HEK293 (cell line): Measurements from ENCODE around the gene SPRED2.

Source experiments
- KLF16 ChIP-seq: fragments of 450-650 bp; formaldehyde crosslinking; IDR thresholded peaks from 2 replicates; pipeline ENCODE4 v1.5.1; 2017; ENCODE audit warnings: missing biosample characterization, missing genetic modification characterization
- SCRT2 ChIP-seq: fragments of 450-650 bp; formaldehyde crosslinking; IDR thresholded peaks from 2 replicates; pipeline ENCODE4 v1.5.1; 2016; ENCODE audit warnings: missing biosample characterization, missing genetic modification characterization
- YY1 ChIP-seq: fragments of 450-650 bp; formaldehyde crosslinking; IDR thresholded peaks from 2 replicates; pipeline ENCODE4 v1.5.1; 2018; ENCODE audit warnings: missing biosample characterization, missing genetic modification characterization
- ZBTB17 ChIP-seq: fragments of 450-650 bp; formaldehyde crosslinking; IDR thresholded peaks from 2 replicates; pipeline ENCODE4 v1.5.1; 2016; ENCODE audit warnings: missing biosample characterization, missing genetic modification characterization
- ZBTB48 ChIP-seq: fragments of 450-650 bp; formaldehyde crosslinking; IDR thresholded peaks from 2 replicates; pipeline ENCODE4 v1.5.1; 2016; ENCODE audit warnings: missing biosample characterization, missing genetic modification characterization
- ZFP41 ChIP-seq: fragments of 450-650 bp; formaldehyde crosslinking; IDR thresholded peaks from 2 replicates; pipeline ENCODE4 v1.5.1; 2016; ENCODE audit warnings: missing biosample characterization, missing genetic modification characterization, borderline replicate concordance
- ZNF549 ChIP-seq: fragments of 450-650 bp; IDR thresholded peaks from 2 replicates; pipeline ENCODE4 v1.5.1; 2018; ENCODE audit warnings: missing biosample characterization, missing genetic modification characterization, mild to moderate bottlenecking, inconsistent platforms, moderate library complexity
- ZNF629 ChIP-seq: fragments of 450-650 bp; formaldehyde crosslinking; IDR thresholded peaks from 2 replicates; pipeline ENCODE4 v1.5.1; 2017; ENCODE audit warnings: missing biosample characterization, missing genetic modification characterization
- TF ChIP-seq, protein P1 (sequence below): fragments of 450-650 bp; formaldehyde crosslinking; IDR thresholded peaks from 2 replicates; pipeline ENCODE4 v1.5.1; 2016; ENCODE audit warnings: missing biosample characterization, missing genetic modification characterization
- TF ChIP-seq, protein P2 (sequence below): sonication (generic); formaldehyde crosslinking; IDR thresholded peaks from 2 replicates; pipeline ENCODE4 v1.8.1; 2022; ENCODE audit warnings: mild to moderate bottlenecking, moderate library complexity, missing genetic modification reagents

DNA sequence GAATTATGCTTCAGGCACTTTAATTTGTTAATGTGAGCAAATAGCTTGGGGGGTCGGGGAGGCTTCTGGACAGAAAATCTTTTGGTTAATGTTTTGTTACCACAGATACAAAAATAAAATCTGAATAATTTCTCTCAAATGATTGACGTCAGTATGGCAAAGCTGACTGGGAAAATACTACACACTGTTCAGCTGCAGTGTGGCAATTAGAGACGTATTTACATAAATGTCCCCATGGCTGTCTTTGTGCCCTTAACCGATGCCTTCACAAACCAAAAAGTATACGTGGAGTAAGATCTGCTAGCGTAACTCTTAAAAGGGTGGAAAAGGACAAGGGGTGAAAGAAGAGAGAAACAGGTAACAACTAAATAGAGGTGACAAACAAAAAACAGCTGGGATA, 121.3 kb downstream of the SPRED2 start:
- TF ChIP-seq ZBTB48 = no peak
- no peak for TF ChIP-seq YY1
- no peak for TF ChIP-seq SCRT2
- TF ChIP-seq ZNF549 (tag by site-specific recombination) = no peak
- no peak for TF ChIP-seq ZFP41 (tag by site-specific recombination)
- TF ChIP-seq, protein P1, sequence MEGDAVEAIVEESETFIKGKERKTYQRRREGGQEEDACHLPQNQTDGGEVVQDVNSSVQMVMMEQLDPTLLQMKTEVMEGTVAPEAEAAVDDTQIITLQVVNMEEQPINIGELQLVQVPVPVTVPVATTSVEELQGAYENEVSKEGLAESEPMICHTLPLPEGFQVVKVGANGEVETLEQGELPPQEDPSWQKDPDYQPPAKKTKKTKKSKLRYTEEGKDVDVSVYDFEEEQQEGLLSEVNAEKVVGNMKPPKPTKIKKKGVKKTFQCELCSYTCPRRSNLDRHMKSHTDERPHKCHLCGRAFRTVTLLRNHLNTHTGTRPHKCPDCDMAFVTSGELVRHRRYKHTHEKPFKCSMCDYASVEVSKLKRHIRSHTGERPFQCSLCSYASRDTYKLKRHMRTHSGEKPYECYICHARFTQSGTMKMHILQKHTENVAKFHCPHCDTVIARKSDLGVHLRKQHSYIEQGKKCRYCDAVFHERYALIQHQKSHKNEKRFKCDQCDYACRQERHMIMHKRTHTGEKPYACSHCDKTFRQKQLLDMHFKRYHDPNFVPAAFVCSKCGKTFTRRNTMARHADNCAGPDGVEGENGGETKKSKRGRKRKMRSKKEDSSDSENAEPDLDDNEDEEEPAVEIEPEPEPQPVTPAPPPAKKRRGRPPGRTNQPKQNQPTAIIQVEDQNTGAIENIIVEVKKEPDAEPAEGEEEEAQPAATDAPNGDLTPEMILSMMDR (tag by site-specific recombination) = no peak
- TF ChIP-seq KLF16 (tag by site-specific recombination) = no peak
- TF ChIP-seq, protein P2, sequence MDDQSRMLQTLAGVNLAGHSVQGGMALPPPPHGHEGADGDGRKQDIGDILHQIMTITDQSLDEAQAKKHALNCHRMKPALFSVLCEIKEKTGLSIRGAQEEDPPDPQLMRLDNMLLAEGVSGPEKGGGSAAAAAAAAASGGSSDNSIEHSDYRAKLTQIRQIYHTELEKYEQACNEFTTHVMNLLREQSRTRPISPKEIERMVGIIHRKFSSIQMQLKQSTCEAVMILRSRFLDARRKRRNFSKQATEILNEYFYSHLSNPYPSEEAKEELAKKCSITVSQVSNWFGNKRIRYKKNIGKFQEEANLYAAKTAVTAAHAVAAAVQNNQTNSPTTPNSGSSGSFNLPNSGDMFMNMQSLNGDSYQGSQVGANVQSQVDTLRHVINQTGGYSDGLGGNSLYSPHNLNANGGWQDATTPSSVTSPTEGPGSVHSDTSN (CRISPR knock-in tag) = no peak
- TF ChIP-seq ZBTB17 (tag by site-specific recombination) = no peak
- no peak for TF ChIP-seq ZNF629 (tag by site-specific recombination)
